Breast epithelium (tissue), 4 donors: ENCODE results near the gene KRT8. TPM values are rescaled to one million over a fixed set of nuclear protein-coding genes. Genes with fewer than 3 reads are reported as not detected.

Source experiments
- DNase-seq, 2 donors: peaks; one replicate each; pipeline ENCODE4 v3.0.0-alpha.2; 2019; ENCODE audit warnings: low spot score in 2 of 2
- H3K27ac ChIP-seq, 2 donors: fragments of 200-600 bp; sonication (generic) in 1 of 2; one replicate each; pipeline ENCODE4 v1.5.1; 2016 to 2019; ENCODE audit warnings: mild to moderate bottlenecking in 1 of 2
- H3K27me3 ChIP-seq, 2 donors: fragments of 200-600 bp; sonication (generic) in 1 of 2; one replicate each; pipeline versions ENCODE4 v1.5.1 to v1.6.0; 2017 to 2019; ENCODE audit warnings: control low read depth in 1 of 2, mild to moderate bottlenecking in 1 of 2
- H3K36me3 ChIP-seq: fragments of 200-600 bp; one replicate; pipeline ENCODE4 v1.5.1; 2019
- H3K4me1 ChIP-seq, 2 donors: fragments of 200-600 bp; sonication (generic); one replicate each; pipeline ENCODE4 v1.5.1; 2016 to 2019; ENCODE audit warnings: control low read depth in 1 of 2
- H3K4me3 ChIP-seq, 3 donors: fragments of 200-600 bp; sonication (generic); 1 replicate in 2 of 3; 2 replicates in 1 of 3; pipeline ENCODE4 v1.5.1; 2016 to 2019; ENCODE audit warnings: mild to moderate bottlenecking in 3 of 3, moderate library complexity in 2 of 3
- H3K9me3 ChIP-seq, 2 donors: fragments of 200-600 bp; sonication (generic) in 1 of 2; one replicate each; pipeline ENCODE4 v1.5.1; 2016 to 2019; ENCODE audit warnings: control low read depth in 1 of 2
- POLR2A ChIP-seq: fragments of 450-650 bp; IDR thresholded peaks from one replicate; pipeline ENCODE4 v1.6.1; 2016; ENCODE audit warnings: antibody characterized with exemption, mild to moderate bottlenecking, moderate library complexity
- POLR2AphosphoS5 ChIP-seq, 3 donors: sonication (generic); formaldehyde crosslinking; IDR thresholded peaks; one replicate each; pipeline ENCODE4 v1.6.1; 2017; ENCODE audit warnings: antibody characterized with exemption in 3 of 3
- intact Hi-C: fragments of 100-400 bp; cut with DNase I; formaldehyde crosslinking; loops from one replicate; pipeline ENCODE4 v1.15.1; 2023; ENCODE audit warnings: low total_unique reads
- total RNA-seq, 3 donors: library from RNA; depleted of rRNA; stranded (reverse); fragments of >200 nt; gene quantifications; one replicate each; pipeline ENCODE4 v1.1.0, GENCODE V29; 2016
- TF ChIP-seq, protein P1 (sequence below), 3 donors: fragments of 450-650 bp; IDR thresholded peaks; one replicate each; pipeline ENCODE4 v1.5.1; 2016 to 2017; ENCODE audit warnings: antibody characterized with exemption in 3 of 3, mild to moderate bottlenecking in 3 of 3, moderate library complexity in 3 of 3

Gene KRT8
- total RNA-seq, 3 donors from 2014 or later, result 4.6 to 430 (median 153) TPM

GRCh38 chr12:52946334-52946733 is 41.5 kb upstream of the KRT8 start:
- DNase-seq, result no peak
- no peak overlapping the region for H3K4me3 ChIP-seq
- no peak for TF ChIP-seq POLR2A
- TF ChIP-seq, protein P1, sequence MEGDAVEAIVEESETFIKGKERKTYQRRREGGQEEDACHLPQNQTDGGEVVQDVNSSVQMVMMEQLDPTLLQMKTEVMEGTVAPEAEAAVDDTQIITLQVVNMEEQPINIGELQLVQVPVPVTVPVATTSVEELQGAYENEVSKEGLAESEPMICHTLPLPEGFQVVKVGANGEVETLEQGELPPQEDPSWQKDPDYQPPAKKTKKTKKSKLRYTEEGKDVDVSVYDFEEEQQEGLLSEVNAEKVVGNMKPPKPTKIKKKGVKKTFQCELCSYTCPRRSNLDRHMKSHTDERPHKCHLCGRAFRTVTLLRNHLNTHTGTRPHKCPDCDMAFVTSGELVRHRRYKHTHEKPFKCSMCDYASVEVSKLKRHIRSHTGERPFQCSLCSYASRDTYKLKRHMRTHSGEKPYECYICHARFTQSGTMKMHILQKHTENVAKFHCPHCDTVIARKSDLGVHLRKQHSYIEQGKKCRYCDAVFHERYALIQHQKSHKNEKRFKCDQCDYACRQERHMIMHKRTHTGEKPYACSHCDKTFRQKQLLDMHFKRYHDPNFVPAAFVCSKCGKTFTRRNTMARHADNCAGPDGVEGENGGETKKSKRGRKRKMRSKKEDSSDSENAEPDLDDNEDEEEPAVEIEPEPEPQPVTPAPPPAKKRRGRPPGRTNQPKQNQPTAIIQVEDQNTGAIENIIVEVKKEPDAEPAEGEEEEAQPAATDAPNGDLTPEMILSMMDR (IDR thresholded peaks at IDR 0.05), result no peak
- no peak for TF ChIP-seq POLR2AphosphoS5 (IDR thresholded peaks at IDR 0.05)
- intact Hi-C loops, result no loop called here
- no peaks in the 10 kb centered on the region for H3K9me3 ChIP-seq
- no peaks in the 10 kb centered on the region for H3K36me3 ChIP-seq
- H3K27me3 ChIP-seq, result no peaks in the 10 kb centered on the region
- peaks cover 0 to 5% of the 10 kb centered on the region in 2 donors for H3K4me1 ChIP-seq
- H3K27ac ChIP-seq, result peak overlapping the region; percentile 81 to 97

GRCh38 chr12:52945389-52946232 is 40.7 kb upstream of the KRT8 start:
- intact Hi-C loops, result no loop called here
- peaks cover 0 to 5% of the 10 kb centered on the region in 2 donors for H3K4me1 ChIP-seq
- H3K27me3 ChIP-seq, result no peaks in the 10 kb centered on the region
- DNase-seq, result no peak
- H3K9me3 ChIP-seq, result no peaks in the 10 kb centered on the region
- TF ChIP-seq POLR2A (no peak), POLR2AphosphoS5 (IDR thresholded peaks at IDR 0.05) (no peak)
- TF ChIP-seq, protein P1 (IDR thresholded peaks at IDR 0.05), result no peak
- H3K27ac ChIP-seq, result peak overlapping the region; percentile 81 to 97
- H3K4me3 ChIP-seq, result no peak overlapping the region
- H3K36me3 ChIP-seq, result no peaks in the 10 kb centered on the region

DNA sequence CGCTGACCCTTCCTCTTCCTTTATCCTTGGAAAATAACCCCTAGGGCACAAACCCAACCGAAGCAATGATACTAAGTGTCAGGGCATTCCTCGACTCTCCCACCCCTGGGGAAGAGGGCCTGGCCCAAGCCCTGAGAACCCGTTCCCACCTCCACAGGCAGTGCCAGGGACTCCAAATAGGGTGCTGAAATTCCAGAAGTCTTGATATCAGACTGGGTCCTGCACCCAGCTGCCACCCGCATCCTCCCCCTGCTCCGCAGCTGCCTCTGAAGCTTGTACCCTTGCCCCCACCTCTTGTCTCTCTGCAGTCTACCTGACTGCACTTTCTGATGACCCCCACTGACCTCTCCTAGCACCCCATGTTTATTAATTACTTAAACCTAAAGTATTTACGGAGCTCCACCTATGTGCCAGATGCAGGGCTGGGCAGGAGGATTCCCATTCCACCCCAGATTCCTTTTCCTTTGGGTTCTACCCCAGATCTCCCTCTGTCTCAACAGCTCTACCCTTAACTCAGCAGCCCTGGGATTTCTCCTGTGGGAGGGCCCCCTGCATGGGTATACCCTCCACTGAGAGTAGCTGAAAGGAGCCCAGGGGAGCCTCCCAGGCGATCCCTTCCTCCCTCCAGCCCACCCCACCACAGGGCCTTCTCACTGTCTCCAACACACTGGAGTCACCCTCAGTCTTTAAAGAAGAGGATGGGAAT is 40.0 kb upstream of the KRT8 start:
- no peaks in the 10 kb centered on the region for H3K36me3 ChIP-seq
- H3K4me1 ChIP-seq, result peaks cover 0 to 5% of the 10 kb centered on the region in 2 donors
- peak overlapping the region; percentile 81 to 97 for H3K27ac ChIP-seq
- no peak overlapping the region for H3K4me3 ChIP-seq
- intact Hi-C loops, result no loop called here
- no peaks in the 10 kb centered on the region for H3K9me3 ChIP-seq
- no peaks in the 10 kb centered on the region for H3K27me3 ChIP-seq
- TF ChIP-seq, protein P1 (IDR thresholded peaks at IDR 0.05), result no peak
- TF ChIP-seq POLR2A, result no peak
- no peak for TF ChIP-seq POLR2AphosphoS5 (IDR thresholded peaks at IDR 0.05)
- DNase-seq, result no peak

- no peaks in the 10 kb centered on the region for H3K27me3 ChIP-seq
- H3K9me3 ChIP-seq, result no peaks in the 10 kb centered on the region
- no peak overlapping the region for H3K4me3 ChIP-seq
- H3K36me3 ChIP-seq, result no peaks in the 10 kb centered on the region
- intact Hi-C loops, result no loop called here
- peaks cover 0 to 5% of the 10 kb centered on the region in 2 donors for H3K4me1 ChIP-seq
- TF ChIP-seq POLR2AphosphoS5 (IDR thresholded peaks at IDR 0.05), result no peak
- TF ChIP-seq POLR2A, result no peak
- TF ChIP-seq, protein P1 (IDR thresholded peaks at IDR 0.05), result no peak
- no peak overlapping the region for H3K27ac ChIP-seq
- no peak for DNase-seq
These were observed 38.0 kb upstream of the KRT8 start for GRCh38 chr12:52942901-52943181.
